SU-DHL-6 (cell line): Measurements from ENCODE around the gene CDIPT.

ENCODE experiments used
- EZH2phosphoT487 ChIP-seq: fragments of 200-600 bp; sonication (generic), shearing (Covaris generic); conservative IDR thresholded peaks from 2 replicates; pipeline ENCODE4 v1.6.1; 2018; ENCODE audit warnings: mild to moderate bottlenecking, antibody characterized with exemption, low read length, moderate library complexity, mixed read lengths
- TF ChIP-seq, protein P1 (sequence below): fragments of 200-600 bp; sonication (generic); IDR thresholded peaks from one replicate; pipeline ENCODE4 v1.5.1; 2017; ENCODE audit warnings: antibody characterized with exemption, mild to moderate bottlenecking, low read length, moderate library complexity; ENCODE audit not compliant: insufficient read depth, poor library complexity, severe bottlenecking

DNA sequence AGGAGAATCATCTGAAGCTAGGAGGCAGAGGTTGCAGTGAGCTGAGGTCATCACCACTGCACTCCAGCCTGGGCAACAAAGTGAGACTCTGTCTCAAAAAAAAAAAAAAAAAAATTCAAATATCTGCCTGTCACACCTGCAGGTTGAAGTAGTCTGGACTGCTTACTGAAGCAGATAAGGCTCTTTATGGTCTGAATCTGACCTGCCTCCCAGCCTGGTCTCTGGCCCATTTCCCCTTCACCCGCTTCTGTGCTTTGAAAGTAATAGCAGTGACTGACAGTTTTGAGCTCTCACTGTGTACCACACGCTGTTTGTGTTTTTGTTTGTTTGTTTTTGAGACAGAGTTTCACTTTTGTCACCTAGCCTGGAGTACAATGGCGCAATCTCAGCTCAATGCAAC, 30.5 kb upstream of the CDIPT start:
- TF ChIP-seq, protein P1, sequence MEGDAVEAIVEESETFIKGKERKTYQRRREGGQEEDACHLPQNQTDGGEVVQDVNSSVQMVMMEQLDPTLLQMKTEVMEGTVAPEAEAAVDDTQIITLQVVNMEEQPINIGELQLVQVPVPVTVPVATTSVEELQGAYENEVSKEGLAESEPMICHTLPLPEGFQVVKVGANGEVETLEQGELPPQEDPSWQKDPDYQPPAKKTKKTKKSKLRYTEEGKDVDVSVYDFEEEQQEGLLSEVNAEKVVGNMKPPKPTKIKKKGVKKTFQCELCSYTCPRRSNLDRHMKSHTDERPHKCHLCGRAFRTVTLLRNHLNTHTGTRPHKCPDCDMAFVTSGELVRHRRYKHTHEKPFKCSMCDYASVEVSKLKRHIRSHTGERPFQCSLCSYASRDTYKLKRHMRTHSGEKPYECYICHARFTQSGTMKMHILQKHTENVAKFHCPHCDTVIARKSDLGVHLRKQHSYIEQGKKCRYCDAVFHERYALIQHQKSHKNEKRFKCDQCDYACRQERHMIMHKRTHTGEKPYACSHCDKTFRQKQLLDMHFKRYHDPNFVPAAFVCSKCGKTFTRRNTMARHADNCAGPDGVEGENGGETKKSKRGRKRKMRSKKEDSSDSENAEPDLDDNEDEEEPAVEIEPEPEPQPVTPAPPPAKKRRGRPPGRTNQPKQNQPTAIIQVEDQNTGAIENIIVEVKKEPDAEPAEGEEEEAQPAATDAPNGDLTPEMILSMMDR = no peak
- TF ChIP-seq EZH2phosphoT487 = no peak
